Right lobe of liver (tissue), 4 donors: ENCODE measurements around the gene BUD31.

Experiments used
- POLR2A ChIP-seq: fragments of 450-650 bp; IDR thresholded peaks from one replicate; pipeline ENCODE4 v1.6.1; 2017; ENCODE audit warnings: antibody characterized with exemption, mild to moderate bottlenecking
- TF ChIP-seq, protein P1 (sequence below), 4 donors: fragments of 200-600 bp in 3 of 4; fragments of 450-650 bp in 1 of 4; IDR thresholded peaks; one replicate each; pipeline versions ENCODE4 v1.5.1 to v1.8.0; 2016 to 2022; ENCODE audit warnings: antibody characterized with exemption in 4 of 4, mild to moderate bottlenecking in 2 of 4
- donor health status: DM: no; HTN: no; CAD: no.
- donor health status: DM: no; HTN: no; CAD: no.
- donor health status: DM: no; HTN: yes; CAD: no.

DNA sequence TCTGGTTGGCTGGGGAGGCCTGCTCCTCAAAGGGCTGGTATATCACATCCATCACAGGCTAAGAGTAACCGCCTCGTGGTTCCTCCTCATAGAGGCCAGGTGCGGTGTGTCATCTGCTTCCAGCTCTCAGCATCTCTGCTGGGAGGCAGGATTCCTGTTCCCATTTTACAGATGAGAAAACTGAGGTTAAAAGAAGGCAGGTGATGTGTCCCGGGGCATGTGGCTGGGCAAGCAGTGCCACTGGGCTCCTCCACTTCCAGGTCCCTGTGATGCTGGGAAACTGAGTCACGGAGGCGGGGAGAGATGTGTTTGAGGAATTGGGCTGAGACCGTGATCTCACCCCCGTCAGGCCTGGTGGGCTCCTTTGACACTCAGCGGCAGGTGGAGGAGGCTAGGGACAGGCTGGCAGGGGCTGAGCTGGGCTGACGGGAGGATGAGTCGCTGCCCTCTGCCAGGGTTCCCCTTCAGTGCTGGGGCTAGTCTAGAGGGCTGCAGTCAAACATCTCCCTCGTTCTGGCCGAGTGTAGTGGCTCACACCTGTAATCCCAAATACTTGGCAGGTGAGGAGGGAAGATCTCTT lies 24.9 kb upstream of the BUD31 start:
- TF ChIP-seq POLR2A = no peak
- TF ChIP-seq, protein P1, sequence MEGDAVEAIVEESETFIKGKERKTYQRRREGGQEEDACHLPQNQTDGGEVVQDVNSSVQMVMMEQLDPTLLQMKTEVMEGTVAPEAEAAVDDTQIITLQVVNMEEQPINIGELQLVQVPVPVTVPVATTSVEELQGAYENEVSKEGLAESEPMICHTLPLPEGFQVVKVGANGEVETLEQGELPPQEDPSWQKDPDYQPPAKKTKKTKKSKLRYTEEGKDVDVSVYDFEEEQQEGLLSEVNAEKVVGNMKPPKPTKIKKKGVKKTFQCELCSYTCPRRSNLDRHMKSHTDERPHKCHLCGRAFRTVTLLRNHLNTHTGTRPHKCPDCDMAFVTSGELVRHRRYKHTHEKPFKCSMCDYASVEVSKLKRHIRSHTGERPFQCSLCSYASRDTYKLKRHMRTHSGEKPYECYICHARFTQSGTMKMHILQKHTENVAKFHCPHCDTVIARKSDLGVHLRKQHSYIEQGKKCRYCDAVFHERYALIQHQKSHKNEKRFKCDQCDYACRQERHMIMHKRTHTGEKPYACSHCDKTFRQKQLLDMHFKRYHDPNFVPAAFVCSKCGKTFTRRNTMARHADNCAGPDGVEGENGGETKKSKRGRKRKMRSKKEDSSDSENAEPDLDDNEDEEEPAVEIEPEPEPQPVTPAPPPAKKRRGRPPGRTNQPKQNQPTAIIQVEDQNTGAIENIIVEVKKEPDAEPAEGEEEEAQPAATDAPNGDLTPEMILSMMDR (IDR thresholded peaks at IDR 0.05) = no peak
